SW 1271 (cell line): Measurements from ENCODE around the gene TRMT1.

Experiments
- DNase-seq, 2 experiments: peaks; one replicate each; lab custom pipeline; 2025; lab: John Stamatoyannopoulos, UW

The TRMT1 gene

DNA sequence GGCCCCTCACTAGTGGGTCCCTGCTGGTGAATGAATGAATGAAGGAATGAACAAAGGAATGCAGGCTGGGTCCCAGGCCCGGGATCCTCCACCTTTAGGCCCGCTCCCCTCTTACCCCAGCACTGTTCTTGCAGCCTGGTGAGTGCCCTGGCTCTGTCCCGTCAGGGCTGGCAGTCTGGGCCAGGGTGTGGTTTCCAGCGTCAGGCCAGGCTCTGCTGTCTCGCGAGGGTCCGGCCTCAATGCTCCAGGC lies 14.2 kb downstream of the TRMT1 start:
- no peak for DNase-seq

- no peak for DNase-seq
Observed at GRCh38 chr19:13101590-13102415, 14.7 kb downstream of the TRMT1 start.

DNA sequence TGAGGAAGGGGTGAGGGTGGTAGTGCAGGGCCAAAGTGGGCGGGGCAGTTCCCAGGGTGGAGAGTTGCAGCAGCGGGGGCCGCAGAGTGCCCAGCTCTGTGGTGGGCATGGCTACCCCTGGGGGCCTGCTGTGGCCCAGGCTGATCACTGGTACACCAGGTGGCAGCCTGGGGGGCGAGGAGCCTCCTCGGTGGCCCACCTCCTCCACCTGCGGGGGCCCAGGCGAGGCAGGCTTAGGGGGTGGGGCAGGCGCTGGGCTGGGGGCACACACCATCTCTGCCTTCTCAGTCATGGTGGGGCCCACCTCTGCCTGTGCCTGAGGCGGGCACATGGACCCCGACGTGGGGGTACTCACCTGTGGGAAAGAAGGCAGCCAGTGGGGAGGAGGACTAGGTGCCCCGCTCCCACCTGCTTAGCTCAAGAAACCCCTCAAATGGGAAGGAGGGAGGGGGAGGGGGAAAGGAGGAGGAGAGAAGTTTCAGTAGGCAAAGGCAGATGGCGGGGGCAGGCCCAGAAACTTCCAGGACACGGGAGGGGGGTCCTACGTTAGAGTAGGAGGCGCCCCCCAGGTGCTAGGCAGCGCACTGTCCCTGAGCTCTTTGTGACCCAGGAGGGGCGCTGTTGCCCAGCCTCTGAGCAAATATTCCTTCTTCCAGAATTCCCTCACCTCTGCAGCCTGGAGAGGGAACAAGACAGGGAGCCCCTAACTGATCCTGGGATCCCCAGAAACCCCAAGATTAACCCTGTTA lies 15.5 kb downstream of the TRMT1 start:
- DNase-seq, result no peak

DNA sequence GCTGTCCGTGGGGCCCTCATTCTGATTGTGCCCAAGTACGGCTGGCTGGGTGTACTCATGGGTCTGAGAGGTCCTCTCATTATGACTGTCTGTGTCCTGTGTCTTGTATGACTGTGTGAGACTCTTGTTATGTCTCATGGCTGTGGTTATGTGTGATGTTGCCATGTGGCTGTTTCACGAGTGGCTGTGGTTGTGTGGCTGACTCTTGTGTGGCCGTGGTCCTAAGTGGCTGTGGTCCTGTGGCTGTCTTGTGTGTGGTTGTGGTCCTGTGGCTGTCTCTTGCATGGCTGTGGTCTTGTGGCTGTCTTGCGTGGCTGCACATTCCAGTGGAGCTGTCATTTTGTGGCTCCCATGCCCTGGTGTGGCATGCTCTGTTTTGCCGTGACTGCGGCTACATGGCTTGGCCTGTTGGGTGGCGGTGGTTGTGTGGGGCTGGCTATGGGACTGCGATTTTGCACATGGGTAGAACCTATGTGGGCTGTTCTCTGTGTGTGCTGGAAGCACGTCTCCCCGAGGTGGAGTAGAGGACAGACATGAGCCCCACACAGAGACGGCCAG lies 16.4 kb downstream of the TRMT1 start:
- no peak for DNase-seq

DNA sequence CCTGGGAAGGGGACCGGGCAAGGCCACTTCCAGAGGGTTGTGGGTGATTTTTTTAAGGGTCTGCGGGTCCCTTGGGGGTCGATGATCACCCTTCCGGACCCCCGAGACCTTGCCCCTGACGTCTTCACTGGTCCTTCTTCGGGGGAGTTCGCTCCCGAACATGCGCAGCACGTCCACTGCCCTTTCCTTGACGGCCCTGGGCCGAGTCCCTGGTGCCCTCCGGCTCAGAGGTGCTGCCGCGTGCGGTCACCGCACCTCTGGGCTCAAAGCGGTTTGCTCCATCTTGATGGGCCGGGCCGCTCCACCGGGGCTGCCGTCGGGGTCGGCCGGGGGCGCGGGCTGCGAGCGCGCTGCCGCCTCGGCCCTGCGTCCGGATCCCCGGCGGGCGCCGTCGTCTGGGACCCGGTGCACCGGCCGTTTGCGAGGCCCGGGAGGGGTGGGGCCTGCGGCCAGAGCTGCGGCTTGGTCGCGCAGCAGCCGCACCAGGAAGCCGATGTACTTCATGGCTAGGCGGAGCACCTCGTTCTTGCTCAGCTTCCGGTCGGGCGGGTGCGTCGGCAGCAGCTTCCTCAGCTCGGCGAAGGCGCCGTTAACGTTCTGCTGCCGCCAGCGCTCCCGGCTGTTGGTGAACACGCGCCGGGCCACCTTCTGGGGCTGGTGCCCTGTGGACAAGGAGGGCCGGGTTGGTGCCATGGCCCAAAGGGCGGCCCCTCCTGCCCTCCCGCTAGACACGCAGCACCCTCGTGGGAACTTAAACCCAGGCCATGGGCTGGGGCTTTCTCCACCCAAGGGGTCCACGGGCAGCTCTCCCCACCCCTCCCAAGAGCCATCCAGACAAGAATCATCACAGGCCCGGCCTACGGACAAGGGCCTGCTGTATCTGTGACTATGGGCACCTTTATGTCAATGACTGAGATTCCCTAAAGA lies 17.2 kb downstream of the TRMT1 start:
- no peak for DNase-seq

DNA sequence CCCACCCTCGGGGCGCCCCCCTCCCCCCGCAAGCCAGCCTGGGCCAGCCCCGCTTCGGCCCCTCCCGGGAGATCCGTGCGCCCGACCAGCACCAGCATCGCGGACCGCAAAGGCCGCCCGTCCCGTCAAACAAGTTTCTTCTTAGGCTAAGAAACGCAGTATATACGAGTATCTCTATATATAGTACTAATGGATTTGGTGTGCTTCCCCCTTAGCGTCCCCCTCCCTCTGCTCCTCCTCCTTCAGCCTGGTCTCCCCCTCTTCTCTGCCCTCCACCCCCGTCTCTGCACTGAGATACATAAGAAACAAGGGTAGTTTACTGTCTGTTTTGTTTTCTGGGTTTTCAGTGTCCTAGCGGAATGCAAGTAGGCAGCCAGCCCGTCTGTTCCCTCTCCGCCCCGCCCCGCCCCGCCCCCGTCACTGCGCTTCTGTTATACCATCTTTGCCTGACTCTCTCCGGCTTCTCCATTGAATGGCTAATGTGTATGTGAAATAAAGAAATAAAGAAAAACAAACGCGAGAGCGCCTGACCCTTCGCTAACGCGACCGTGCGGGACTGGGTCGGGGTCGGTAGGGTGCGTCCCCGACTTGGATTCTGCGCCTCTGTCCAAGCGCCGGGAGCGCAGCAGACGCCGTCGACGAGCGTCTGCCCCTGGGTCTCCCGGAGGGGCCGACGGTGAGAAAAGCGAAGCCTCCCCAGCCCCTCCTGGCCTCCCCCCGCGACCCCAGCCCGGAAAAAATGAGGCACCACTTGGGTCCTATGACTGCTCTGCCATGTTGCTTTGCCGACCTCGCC lies 18.1 kb downstream of the TRMT1 start:
- no peak for DNase-seq

- DNase-seq, result no peak
Observed at GRCh38 chr19:13097463-13098258, 18.9 kb downstream of the TRMT1 start.

GRCh38 chr19:13097033-13097462 lies 19.5 kb downstream of the TRMT1 start:
- DNase-seq, result no peak

- no peak for DNase-seq
Observed at GRCh38 chr19:13095934-13096927, 20.3 kb downstream of the TRMT1 start.

DNA sequence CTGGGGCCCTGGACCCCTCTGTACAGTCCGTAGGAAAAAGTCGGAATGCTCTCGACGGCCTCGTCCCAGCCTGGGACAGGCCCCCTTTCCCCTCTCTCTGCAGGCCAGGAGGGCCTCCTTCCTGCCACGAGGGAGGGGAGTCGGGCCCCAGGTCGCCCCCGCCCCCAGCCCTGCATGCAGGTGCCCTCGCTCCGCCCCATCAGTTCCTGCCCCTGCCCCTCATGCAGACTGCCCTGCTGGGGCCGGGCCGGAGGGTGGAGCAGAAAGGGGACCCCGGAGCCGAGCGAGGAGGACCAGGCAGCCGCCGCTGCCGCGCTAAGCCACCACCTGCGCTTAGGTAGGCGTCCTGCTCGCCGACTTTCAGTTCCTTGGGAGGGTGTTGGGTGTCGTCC lies 21.2 kb downstream of the TRMT1 start:
- no peak for DNase-seq

GRCh38 chr19:13094771-13095392 lies 21.7 kb downstream of the TRMT1 start:
- no peak for DNase-seq

- no peak for DNase-seq
Observed at GRCh38 chr19:13094106-13094504, 22.4 kb downstream of the TRMT1 start.

DNA sequence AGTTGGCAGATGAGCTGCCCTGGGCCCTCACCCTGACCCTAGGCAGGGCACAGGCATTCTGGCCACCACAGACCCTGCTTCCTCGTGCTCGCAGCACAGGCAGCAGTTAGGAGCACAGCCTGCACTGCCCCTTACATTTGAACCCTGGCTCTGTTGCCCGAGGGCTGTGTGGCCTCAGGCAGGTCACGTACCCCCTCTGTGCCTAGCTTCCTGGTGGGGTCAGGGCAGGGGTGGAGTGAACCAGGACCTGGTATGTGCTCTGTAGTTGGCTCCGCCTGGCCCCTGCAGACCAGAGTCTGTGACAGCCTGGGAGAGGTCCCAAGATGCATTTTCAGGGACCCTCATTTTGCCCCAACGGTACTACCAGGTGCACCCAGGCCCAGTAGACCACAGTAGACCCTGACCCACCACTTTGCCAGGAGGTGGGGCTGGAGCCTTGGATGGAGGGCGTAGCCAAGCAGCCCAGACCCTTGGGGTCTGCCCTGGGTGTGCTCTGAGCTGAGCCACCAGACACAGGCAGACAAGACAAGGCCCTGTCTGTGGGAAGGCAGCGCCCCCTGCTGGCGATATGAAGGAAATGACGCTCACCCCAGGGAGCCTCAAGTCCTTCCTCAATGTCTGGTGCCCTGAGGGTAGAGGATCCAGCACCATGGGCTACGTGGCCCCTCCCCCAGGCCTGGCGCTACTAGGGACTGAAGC lies 23.0 kb downstream of the TRMT1 start:
- DNase-seq, result peak in 1 of 2 experiments; percentile 59

DNA sequence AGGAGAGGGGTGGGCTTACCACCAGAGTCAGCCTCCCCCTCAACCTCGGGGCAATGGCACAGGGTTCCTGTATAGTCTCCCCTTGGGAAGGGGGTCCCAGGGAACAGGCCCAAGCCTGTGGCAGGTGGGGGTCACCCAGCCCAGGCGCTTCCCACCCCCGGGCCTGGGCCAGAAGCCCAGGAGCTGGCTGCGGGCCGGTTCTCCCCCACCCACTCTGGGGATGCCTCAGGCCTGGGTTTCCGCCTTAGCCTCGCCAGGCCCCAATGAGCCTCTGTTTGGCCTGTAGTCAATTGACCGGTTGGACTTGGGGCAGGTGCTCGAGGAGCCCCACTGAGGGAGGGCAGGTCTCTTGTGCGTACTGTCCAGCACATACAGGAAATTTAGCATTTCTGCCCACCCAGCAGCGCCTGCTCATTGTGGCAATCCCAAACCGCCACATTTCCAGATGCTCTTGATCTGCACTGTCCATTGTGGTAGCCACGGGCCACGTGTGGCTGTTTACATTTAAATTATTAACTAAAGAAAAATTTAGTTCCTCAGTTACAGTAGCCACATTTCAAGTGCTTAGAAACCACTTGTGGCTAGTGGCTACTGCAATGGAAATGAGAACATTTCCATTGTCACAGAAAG lies 23.8 kb downstream of the TRMT1 start:
- no peak for DNase-seq

DNA sequence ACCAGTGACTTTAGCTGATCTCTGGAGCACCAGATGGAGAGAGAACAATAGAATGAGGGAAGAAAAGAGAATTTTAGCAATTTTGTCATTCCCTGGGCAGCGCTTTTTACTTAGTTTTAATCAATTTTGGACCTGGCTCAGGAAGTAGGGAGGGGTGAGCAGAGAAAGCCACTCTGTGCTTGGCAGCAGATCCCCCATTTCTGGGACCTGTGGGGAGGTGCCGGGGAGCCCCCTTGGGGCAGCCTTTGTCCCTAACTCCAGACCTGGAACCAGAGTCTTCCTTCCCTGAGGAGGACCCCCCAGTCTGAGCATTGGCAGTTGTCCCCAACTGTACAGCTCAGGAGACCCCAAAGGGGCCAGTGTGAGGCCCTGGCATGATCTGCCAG lies 24.4 kb downstream of the TRMT1 start:
- DNase-seq, result no peak

DNA sequence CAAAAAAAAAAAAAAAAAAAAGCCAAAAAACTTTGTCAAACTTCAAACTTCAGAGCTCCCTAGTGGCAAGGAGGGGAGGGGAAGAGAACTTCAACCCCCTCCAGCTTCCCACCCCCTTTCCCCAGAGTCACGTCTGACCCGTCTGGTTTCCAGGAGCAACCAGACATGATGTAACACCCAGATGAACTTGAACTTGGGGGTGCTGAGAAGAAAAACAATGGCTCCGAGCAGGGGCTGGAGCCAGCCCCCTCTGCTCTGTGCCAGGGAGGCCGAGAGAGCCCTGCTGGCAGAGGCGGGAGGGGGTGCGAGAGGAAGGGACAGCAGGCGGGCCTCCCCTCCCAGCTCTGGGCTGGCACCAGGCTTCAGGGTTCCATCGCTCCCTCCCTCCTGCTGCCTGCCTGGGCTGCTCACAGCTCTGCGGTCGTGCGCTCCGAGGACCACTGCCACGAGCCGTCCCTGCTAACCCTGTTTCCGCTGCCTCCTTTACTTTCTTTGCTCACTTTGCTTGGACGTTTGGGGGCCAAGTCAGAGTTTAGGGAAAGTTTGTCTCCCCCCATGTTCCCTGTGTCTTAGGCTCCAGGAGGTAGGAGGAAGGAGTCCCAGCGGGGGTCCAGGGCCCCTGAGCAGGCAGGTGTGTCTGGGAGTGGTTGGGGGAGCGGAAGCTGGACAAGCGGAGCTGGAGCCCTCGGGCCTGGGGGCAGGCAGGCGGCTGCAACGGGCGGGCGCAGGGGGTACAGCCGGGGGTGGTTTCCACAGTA lies 25.0 kb downstream of the TRMT1 start:
- DNase-seq, result no peak
